ENCODE results near the gene NLGN1.
"Not testable (repeated sequence)": the region's sequence is repeated elsewhere in the genome, so short reads cannot be mapped to it uniquely, and the experiment has no call there.

The NLGN1 gene

DNA sequence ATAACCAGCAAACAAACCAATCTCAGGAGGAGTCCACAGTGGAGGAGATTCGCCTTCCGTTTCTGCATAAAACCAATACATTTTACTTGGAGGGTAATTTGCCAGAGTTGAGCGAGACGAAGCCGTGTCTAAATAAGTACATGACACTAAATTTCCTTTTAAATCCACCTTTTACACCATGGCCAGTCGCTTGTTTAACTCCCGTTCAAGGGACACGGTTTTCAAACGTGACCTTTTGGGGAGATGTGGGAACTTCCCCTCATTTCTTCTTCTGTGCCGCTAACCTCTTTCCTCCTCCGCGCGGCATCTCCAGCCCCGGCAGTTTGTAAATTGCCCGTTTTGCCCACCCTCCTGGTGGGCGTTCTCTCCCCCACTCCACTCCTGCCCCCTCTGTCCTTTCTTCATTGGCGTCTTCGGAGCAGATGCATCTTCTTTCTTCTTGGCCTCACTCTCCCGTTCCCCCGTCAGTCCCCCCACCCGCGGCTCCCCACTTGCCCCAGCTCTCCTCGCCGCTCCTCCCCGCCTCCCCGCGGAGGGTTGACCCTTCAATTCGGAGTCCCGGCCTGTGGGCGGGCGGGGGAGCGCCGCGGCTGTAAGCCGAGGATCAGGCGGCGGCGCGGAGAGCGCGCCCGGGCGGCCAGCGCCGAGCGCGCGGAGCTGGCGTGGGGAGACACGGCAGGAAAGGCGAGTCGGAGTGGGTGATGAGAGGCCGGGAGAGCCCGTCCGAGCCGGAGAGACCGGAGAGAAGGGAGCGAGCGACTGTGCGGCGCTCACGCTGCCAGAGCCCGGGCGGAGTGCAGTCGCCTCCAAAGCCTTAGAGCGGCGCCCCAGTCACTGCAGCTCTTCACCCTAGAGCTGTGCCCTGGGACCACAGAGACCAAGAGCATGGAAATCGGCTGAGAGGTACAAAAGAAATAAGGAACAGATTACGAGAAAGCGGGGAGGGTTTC lies at the start of gene NLGN1:
Gene NLGN1 (plus strand): TSS at position 584 of the 950 bp plus-strand sequence.
- DNase-seq, result peak; percentile 78
- in situ Hi-C loops (cut with HindIII; ENCODE audit: low pct_ligation_motif_present, low pct_unique_long_range_greater_than_20kb, low sequenced_read_pairs), result no loop called here

DNA sequence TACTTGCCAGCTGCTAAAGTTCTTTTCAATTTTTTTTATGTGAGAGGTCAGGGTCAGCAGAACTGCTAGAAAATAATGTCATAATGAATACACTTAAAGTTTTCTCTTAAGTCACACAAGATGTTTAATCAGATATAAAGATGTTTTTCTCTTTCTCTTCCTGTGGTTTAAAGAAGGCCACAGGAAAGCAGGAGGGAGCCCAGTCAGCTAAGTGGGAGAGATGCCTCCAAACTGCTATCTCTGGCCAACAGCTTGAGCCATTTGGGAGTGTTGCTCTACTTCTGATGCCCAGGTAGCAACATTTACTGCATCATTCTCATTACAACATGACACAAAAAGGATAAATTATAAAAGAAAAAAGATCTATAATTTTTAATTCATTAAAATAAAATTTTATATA lies 45.7 kb upstream of the NLGN1 start:
- no peak for DNase-seq
- in situ Hi-C loops (cut with HindIII; ENCODE audit: low pct_ligation_motif_present, low pct_unique_long_range_greater_than_20kb, low sequenced_read_pairs), result no loop called here

DNA sequence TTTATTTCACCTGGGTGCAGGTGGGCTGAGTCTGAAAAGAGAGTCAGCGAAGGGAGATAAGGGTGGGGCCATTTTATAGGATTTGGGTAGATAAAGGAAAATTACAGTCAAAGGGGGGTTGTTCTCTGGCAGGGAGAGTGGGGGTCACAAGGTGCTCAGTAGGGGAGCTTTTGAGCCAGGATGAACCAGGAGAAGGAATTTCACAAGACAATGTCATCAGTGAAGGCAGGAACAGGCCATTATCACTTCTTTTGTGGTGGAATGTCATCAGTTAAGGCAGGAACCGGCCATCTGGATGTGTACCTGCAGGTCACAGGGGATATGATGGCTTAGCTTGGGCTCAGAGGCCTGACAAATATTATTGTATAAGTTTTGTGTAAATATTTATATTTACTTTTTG lies 44.4 kb upstream of the NLGN1 start:
- DNase-seq; in situ Hi-C loops (cut with HindIII; ENCODE audit: low pct_ligation_motif_present, low pct_unique_long_range_greater_than_20kb, low sequenced_read_pairs): not testable (repeated sequence)

DNA sequence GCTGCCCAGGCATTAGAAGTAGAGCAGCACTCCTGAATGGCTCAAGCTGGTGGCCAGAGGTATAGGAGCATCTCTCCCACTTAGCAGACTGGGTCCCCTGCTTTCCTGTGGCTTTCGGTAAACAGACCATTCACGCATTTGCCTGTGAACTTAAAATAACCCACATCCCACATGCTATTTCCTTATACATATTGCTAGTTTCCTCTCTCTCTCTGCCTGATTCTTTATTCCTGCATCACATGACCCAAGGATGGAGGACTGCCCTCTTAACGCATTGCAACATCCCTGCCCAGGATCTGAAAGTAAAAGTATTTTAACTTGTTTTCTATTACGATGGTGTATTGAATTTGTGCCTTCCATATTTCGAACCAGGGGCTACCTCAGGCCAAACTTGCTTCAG lies 43.4 kb upstream of the NLGN1 start:
- no peak for DNase-seq
- in situ Hi-C loops (cut with HindIII; ENCODE audit: low pct_ligation_motif_present, low pct_unique_long_range_greater_than_20kb, low sequenced_read_pairs), result no loop called here

DNA sequence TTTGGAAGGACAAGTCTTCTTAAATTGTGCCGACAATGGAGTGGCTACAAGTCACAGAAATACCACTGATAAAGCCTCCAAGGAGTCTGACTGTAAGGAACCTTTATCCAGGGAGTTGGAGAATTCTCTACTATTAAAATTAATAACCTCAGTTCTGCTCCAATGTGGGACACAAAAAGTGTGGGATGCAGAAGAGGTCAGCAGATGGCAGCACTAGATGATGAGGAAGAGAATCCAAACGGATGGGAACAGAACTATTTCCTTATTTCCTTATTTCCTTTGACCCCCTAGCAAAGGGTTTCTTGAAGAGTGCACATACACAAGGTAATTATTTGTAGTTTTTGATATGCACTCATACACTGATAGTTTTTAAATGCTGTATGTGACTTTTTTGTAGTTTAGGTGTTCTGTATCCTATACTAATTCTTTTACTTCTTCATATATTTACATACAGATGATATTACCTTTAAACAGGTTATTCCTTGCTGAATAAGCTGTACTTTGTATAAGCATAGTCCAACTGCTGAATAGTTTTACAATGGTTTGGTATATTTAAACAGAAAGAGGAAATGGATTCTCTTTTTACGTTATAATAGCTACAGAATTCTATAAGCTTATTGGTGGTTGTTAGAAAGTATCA lies 25.6 kb upstream of the NLGN1 start:
- in situ Hi-C loops (cut with HindIII; ENCODE audit: low pct_ligation_motif_present, low pct_unique_long_range_greater_than_20kb, low sequenced_read_pairs), result no loop called here
- DNase-seq, result peak; percentile 53

DNA sequence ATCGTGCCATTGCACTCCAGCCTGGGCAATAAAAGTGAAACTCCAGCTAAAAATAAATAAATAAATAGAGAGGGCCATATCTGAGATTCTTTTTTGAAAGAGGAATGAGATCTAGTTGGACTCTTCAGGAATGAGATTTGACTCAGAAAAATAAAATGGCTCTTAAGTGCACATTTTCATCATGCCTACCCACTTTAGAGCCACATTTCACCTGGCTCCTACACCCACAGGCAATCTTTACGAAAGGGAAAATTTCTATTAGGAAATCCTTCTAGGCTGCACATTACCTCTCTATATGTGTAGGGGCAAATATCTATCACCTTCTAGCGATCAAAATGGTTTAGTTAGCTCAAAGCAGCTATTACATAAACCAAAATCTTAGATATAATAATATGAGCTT lies 16.9 kb upstream of the NLGN1 start:
- DNase-seq, result no peak
- in situ Hi-C loops (cut with HindIII; ENCODE audit: low pct_ligation_motif_present, low pct_unique_long_range_greater_than_20kb, low sequenced_read_pairs), result no loop called here

DNA sequence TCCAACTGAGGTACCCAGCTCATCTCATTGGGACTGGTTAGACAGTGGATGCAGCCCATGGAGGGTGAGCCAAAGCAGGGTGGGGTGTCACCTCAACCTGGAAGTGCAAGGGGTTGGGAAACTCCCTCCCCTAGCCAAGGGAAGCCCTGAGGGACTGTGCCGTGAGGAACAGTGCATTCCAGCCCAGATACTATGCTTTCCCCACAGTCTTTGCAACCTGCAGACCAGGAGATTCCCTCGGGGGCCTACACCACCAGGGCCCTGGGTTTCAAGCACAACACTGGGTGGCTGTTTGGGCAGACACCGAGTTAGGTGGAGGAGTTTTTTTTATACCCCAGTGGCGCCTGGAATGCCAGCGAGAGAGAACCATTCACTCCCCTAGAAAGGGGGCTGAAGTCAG lies 15.6 kb upstream of the NLGN1 start:
- DNase-seq; in situ Hi-C loops (cut with HindIII; ENCODE audit: low pct_ligation_motif_present, low pct_unique_long_range_greater_than_20kb, low sequenced_read_pairs): not testable (repeated sequence)

DNA sequence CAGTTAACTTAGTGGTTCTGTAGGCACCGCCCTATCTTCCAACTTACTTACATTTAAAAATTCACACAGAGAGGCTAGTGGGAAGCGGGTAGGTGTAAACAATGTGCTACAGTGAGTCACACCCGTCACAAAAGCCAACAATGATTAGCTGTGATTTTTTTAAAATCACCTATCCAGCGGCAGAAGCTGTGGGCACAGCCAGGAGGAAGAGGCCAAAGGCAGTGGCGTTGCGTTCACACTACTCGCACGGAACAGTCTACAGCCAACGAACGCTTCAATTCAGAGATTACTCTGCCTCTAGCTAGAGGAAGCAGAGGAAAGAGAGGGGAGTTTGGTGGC lies 2.5 kb upstream of the NLGN1 start:
- peak; percentile 85 for DNase-seq

DNA sequence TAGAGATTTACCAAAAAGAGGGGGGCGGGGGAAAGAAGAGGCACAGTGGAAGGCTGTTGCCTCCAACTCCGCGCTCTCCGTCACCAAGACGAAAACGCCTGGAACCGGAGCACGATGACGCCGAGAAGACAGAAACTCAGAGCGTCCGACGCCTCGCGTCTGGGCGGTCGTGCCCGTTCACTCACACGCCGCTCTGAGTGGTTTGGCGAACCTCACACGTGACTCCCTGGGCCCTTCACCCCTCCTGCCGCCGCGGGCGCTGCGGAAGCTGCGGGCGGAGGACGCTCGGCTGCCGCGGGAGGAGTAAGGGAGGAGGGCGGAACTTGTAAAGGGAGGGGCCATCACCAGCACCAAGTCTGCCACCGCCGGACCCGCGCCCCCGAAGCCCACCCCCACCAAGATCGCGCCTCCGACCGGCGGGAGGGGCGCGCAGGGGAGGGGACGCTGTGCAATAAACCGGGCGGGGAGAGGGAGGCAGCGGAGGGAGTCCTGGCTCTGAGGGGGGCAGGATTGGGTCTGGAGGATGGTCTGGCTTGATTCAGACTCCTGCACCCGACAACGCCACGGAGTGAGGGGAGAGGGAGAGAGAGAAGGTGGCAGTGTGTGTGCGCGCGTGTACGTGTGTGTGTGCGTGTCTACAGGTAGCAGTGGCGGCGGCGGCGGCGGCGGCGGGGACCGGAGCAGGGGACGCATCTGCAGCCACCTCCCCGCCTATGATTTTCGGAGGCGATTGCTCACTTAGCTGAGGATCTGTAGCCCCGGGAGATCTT lies 1.9 kb upstream of the NLGN1 start:
- peak; percentile 94 for DNase-seq
- in situ Hi-C loops (cut with HindIII; ENCODE audit: low pct_ligation_motif_present, low pct_unique_long_range_greater_than_20kb, low sequenced_read_pairs), result no loop called here

More for the DNA sequence above, 2.5 kb upstream of the NLGN1 start:
- in situ Hi-C loops (cut with HindIII; ENCODE audit: low pct_ligation_motif_present, low pct_unique_long_range_greater_than_20kb, low sequenced_read_pairs), result no loop called here

DNA sequence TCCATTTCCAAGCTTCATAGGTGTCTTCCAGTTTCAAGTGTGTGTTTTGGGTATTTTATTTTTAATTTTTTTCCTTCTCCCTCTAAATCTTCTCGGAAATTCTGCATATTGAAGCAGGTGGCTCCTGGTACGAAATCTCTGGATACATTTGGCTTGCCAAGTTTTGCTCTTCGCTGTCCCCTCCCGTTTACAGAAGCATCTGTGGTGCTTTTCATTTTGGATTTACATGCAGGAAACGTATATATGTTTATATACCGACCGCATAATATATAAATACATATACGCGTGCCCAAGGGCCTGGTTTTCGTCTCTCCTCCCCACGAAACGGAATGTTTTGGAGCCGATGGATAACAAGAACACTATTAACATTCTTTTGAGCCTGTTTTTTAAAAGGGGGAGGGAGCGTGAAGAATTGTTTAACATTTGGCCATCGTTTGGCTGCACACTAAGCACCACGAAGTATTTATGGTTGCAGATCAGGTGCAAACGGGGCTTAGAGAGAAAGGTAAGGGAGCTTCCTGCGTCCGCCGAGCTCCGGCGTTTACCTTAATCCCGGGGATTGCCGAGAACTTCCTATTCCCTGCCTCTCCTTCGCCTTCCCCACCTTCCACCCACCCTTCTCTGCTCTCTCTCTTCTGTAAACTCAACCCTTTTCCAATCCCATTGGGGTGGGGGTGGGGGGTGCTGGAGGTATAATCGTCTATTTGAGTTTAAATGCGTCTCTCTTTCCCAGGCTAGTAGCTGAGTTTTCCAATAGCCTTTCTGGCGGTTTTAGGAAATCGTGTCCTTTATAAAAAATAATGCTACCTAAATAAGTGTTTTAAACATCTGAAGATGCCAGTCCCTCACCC lies 1.1 kb upstream of the NLGN1 start:
- DNase-seq, result peak; percentile 33
- in situ Hi-C loops (cut with HindIII; ENCODE audit: low pct_ligation_motif_present, low pct_unique_long_range_greater_than_20kb, low sequenced_read_pairs), result no loop called here

DNA sequence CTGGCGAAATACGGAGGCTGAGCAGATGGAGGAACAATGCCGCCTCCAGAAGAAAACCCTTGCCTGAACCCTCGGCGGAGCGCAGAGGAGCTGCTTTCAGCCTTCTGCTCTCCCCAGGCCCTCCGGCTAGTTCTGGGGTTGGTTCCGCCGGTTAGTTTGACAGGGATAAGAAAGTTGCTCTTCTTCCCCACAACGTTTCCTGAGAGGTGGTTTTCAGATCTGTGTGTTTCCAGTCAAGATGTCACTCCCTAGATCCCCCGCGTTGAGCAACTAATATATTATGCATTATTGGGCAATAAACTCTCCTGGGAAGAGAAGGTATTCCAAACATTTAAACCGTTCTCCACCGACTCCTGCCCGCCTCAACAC lies 551 bp downstream of the NLGN1 start:
- DNase-seq, result peak; percentile 80
- in situ Hi-C loops (cut with HindIII; ENCODE audit: low pct_ligation_motif_present, low pct_unique_long_range_greater_than_20kb, low sequenced_read_pairs), result no loop called here

DNA sequence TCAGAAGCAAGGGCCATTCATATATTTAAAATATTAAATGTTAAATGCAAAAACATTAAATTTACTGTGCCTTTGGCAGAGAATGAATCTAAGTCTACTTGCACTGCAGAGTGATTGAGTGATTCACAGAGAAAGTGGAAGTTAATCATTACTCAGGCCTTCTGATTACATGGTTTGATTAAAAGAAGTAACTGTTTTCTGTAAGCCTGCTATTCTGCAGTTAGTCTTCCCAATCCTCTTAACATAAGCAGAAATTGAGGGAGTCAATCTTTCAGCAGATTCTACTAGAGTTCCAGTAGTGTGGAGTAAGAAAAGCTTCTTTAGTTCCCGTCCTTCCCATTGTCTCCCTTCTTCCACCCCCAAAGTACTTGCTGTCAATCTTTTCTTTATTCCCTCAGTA lies 1.5 kb downstream of the NLGN1 start:
- in situ Hi-C loops (cut with HindIII; ENCODE audit: low pct_ligation_motif_present, low pct_unique_long_range_greater_than_20kb, low sequenced_read_pairs), result no loop called here
- peak; percentile 72 for DNase-seq

DNA sequence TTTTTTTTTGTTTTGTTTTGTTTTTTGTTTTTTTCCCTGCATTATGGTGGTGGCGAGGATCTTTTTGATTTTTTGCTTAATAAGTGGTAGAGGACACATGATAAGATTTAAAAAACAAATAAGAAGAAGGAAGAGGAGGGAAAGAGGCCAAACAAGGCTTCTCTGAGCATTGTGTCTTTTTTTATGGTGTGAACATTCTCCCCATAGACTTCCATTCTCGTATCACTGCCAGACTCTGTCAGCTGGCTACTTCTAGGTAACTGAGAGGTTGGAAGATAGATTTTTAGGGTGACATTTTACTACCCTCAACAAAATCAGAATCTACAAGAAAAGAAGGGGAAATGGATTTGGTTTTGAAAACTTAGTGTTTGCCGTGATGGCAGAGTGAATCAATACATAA lies 3.8 kb downstream of the NLGN1 start:
- in situ Hi-C loops (cut with HindIII; ENCODE audit: low pct_ligation_motif_present, low pct_unique_long_range_greater_than_20kb, low sequenced_read_pairs), result no loop called here
- no peak for DNase-seq

DNA sequence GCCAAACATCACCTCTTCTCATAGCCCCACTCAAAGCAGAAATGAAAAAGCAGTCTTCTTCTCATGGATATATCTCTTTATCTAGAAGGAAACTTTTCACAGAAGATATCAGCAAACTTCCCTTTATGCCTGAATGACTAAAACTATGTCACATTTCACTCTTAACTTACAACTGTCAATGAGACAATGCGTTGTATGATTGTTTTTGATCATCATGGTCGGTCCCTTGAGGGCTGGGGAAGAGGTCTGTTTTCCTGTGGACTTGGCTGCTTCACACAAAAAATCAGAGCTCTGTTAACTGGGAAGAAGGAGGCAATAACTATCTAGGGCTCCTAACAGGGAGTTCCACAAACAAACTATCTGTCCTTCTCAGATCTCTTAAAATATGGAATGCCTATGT lies 5.1 kb downstream of the NLGN1 start:
- in situ Hi-C loops (cut with HindIII; ENCODE audit: low pct_ligation_motif_present, low pct_unique_long_range_greater_than_20kb, low sequenced_read_pairs), result no loop called here
- DNase-seq, result no peak

DNA sequence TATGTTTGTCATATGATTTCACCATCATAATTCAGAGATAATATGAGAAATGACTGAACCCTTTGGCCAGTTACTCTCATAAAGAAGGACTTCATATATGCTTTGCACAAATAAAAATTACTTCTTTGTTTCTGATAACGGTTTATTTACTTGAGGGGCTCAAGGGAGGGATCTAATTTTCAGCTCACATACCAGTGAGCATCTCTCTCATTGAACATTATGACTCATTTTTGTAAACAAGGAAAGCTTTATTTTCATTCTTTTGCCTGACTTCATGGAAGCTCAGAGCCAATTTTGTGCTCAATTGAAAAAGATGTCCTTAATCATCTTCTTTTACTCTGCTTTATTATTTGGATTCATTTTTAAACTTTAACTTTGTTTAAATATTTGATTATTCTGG lies 5.8 kb downstream of the NLGN1 start:
- no peak for DNase-seq
- in situ Hi-C loops (cut with HindIII; ENCODE audit: low pct_ligation_motif_present, low pct_unique_long_range_greater_than_20kb, low sequenced_read_pairs), result no loop called here

DNA sequence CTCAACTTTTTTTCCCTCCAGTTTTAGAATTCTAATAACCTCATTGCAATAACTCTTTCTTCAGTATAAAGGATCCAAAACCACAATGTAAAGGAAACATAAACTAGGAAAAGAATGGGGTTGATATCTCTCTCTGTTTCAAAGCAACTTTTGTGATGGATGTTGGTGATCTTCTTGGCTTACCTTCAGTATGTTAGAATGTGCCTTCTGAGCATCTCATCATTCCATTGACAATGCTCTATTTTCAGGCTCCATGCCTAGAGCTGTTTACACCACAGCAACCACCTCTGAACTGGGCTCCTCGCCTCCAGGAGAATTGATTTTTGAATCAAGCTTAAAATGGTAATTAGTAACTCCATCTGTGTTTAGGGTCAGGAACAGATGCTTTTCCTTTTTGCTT lies 6.6 kb downstream of the NLGN1 start:
- in situ Hi-C loops (cut with HindIII; ENCODE audit: low pct_ligation_motif_present, low pct_unique_long_range_greater_than_20kb, low sequenced_read_pairs), result no loop called here
- no peak for DNase-seq

DNA sequence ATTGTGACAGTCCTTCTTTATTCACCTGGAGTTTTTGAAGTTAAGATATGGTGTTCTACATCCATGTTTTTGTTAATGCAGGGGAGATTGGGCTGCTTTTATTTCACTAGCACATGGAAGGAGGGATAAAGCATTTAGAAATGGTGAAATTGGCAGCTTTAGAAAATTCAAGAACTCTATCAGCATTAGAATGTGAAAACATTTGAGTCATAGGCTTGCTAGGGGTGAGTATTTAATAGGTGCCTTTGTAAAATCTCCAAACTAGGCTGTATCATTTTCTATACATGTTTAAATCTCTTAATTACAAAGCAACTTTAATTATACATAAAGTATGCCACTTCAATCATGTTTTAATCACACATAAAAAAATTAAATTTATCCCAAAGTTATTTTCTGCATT lies 12.9 kb downstream of the NLGN1 start:
- in situ Hi-C loops (cut with HindIII; ENCODE audit: low pct_ligation_motif_present, low pct_unique_long_range_greater_than_20kb, low sequenced_read_pairs), result no loop called here
- DNase-seq, result no peak

DNA sequence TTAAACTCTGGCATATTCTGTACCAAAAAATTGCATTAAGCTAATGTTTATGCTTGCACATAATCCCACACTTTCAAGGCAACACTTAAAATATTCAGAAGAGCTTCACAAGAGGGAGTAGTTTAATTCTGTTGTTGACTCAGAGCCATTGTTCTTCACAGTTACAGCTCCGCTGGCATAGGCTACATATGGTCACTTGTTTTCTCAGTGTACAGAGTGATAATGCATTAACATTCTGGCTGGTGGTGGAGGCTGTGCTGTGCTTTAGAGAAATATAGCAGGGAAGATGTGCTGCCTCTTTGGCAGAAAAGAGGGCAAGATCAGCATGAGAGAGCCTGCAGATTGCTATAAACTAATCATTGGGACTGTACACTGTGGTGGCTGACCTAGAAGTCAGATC lies 13.3 kb downstream of the NLGN1 start:
- in situ Hi-C loops (cut with HindIII; ENCODE audit: low pct_ligation_motif_present, low pct_unique_long_range_greater_than_20kb, low sequenced_read_pairs), result no loop called here
- no peak for DNase-seq
